Astrocyte (in vitro differentiated cells and primary cell): ENCODE results near the gene RPL28. TPM values are rescaled to one million over a fixed set of nuclear protein-coding genes. Genes with fewer than 3 reads are reported as not detected.

ENCODE experiments used
- DNase-seq: peaks from one replicate; pipeline ENCODE4 v3.0.0-alpha.2; 2010; ENCODE audit warnings: low read depth
- FAIRE-seq: peaks from 2 replicates; lab custom pipeline; 2011; peaks lifted over from hg19 to GRCh38; lab: Jason Lieb, UNC
- H2AFZ ChIP-seq: 2 replicates; pipeline ENCODE4 v1.6.0; 2012; ENCODE audit warnings: low read depth, low read length, inconsistent platforms
- H3K27ac ChIP-seq: 2 replicates; pipeline ENCODE4 v1.5.1; 2011; ENCODE audit warnings: low read depth, low read length, inconsistent platforms
- H3K27me3 ChIP-seq: 2 replicates; pipeline ENCODE4 v1.6.0; 2011; ENCODE audit warnings: low read length, inconsistent platforms; ENCODE audit not compliant: insufficient read depth
- H3K36me3 ChIP-seq: 2 replicates; pipeline ENCODE4 v1.5.1; 2011; ENCODE audit warnings: low read length, inconsistent platforms; ENCODE audit not compliant: insufficient read depth
- H3K4me1 ChIP-seq: 2 replicates; pipeline ENCODE4 v1.5.1; 2011; ENCODE audit warnings: low read length, inconsistent platforms; ENCODE audit not compliant: insufficient read depth
- H3K4me2 ChIP-seq: 2 replicates; pipeline ENCODE4 v1.6.0; 2012; ENCODE audit warnings: low read length, inconsistent platforms
- H3K4me3 ChIP-seq: 2 replicates; pipeline ENCODE4 v1.5.1; 2011; ENCODE audit warnings: low read depth, mild to moderate bottlenecking, low read length, inconsistent platforms; ENCODE audit not compliant: insufficient read depth
- H3K79me2 ChIP-seq: 2 replicates; pipeline ENCODE4 v1.6.0; 2012; ENCODE audit warnings: mild to moderate bottlenecking, low read length, inconsistent platforms; ENCODE audit not compliant: insufficient read depth
- H3K9ac ChIP-seq: 2 replicates; pipeline ENCODE4 v1.6.0; 2012; ENCODE audit warnings: mild to moderate bottlenecking, low read length, inconsistent platforms
- H3K9me3 ChIP-seq: 2 replicates; pipeline ENCODE4 v1.5.1; 2012; ENCODE audit warnings: low read depth, mild to moderate bottlenecking, low read length, inconsistent platforms; ENCODE audit not compliant: insufficient read depth
- H4K20me1 ChIP-seq: 2 replicates; pipeline ENCODE4 v1.6.0; 2012; ENCODE audit warnings: low read length, inconsistent platforms; ENCODE audit not compliant: insufficient read depth
- H3K27ac Mint-ChIP-seq: one replicate; pipeline ENCODE4 v1.8.0; 2021; ENCODE audit warnings: mild to moderate bottlenecking, mixed read lengths; ENCODE audit not compliant: unreplicated experiment
- H3K27me3 Mint-ChIP-seq: one replicate; pipeline ENCODE4 v1.8.0; 2021; ENCODE audit warnings: low read depth, mixed read lengths; ENCODE audit not compliant: unreplicated experiment
- H3K36me3 Mint-ChIP-seq: one replicate; pipeline ENCODE4 v1.8.0; 2021; ENCODE audit warnings: low read depth, mixed read lengths; ENCODE audit not compliant: unreplicated experiment
- H3K4me1 Mint-ChIP-seq: one replicate; pipeline ENCODE4 v1.8.0; 2021; ENCODE audit warnings: low read depth, mixed read lengths; ENCODE audit not compliant: unreplicated experiment
- H3K4me3 Mint-ChIP-seq: one replicate; pipeline ENCODE4 v1.8.0; 2021; ENCODE audit warnings: mild to moderate bottlenecking, moderate library complexity, mixed read lengths; ENCODE audit not compliant: unreplicated experiment
- H3K9me3 Mint-ChIP-seq: one replicate; pipeline ENCODE4 v1.8.0; 2021; ENCODE audit warnings: mild to moderate bottlenecking, mixed read lengths; ENCODE audit not compliant: unreplicated experiment
- CTCF ChIP-seq: IDR thresholded peaks from 2 replicates; pipeline ENCODE4 v1.5.1; 2011; ENCODE audit warnings: low read depth, mild to moderate bottlenecking, inconsistent platforms, low read length, moderate library complexity; ENCODE audit not compliant: insufficient read depth
- EZH2 ChIP-seq: IDR thresholded peaks from 2 replicates; pipeline ENCODE4 v1.6.1; 2012; ENCODE audit warnings: mild to moderate bottlenecking, low read length, inconsistent platforms; ENCODE audit not compliant: insufficient read depth
- total RNA-seq: library from RNA; stranded (reverse); gene quantifications from 2 replicates; pipeline ENCODE4 v1.2.1, GENCODE V29; 2021

The RPL28 gene
- total RNA-seq, 1 donor from 2014 or later = 2,072 TPM

GRCh38 chr19:55386493-55386971 lies 800 bp downstream of the RPL28 start:
- H3K27ac Mint-ChIP-seq = peak overlapping the region; percentile 98
- H3K4me1 ChIP-seq = peaks cover 52% of the 10 kb centered on the region
- H3K4me3 ChIP-seq = peak overlapping the region; percentile 95
- H3K36me3 ChIP-seq = peaks cover 30% of the 10 kb centered on the region
- peak overlapping the region; percentile 98 for H3K9ac ChIP-seq
- peak overlapping the region; percentile 97 for H3K4me2 ChIP-seq
- H3K4me1 Mint-ChIP-seq = peaks cover 33% of the 10 kb centered on the region
- H4K20me1 ChIP-seq = peaks cover 57% of the 10 kb centered on the region
- FAIRE-seq (no peak), DNase-seq (no peak)
- no peaks in the 10 kb centered on the region for H3K27me3 ChIP-seq
- TF ChIP-seq CTCF (no peak), EZH2 (no peak)
- peaks cover 28% of the 10 kb centered on the region for H3K36me3 Mint-ChIP-seq
- peak overlapping the region; percentile 93 for H3K27ac ChIP-seq
- H3K27me3 Mint-ChIP-seq = no peaks in the 10 kb centered on the region
- H3K4me3 Mint-ChIP-seq = peak overlapping the region; percentile 100
- H3K9me3 ChIP-seq = no peaks in the 10 kb centered on the region
- H3K79me2 ChIP-seq = peaks cover 50% of the 10 kb centered on the region
- peaks cover 2% of the 10 kb centered on the region for H3K9me3 Mint-ChIP-seq
- no peak overlapping the region for H2AFZ ChIP-seq

- peak overlapping the region; percentile 100 for H3K4me3 Mint-ChIP-seq
- H3K27ac ChIP-seq = no peak overlapping the region
- H3K9me3 ChIP-seq = no peaks in the 10 kb centered on the region
- peak overlapping the region; percentile 98 for H3K9ac ChIP-seq
- H3K9me3 Mint-ChIP-seq = no peaks in the 10 kb centered on the region
- H3K36me3 ChIP-seq = peaks cover 30% of the 10 kb centered on the region
- peaks cover 50% of the 10 kb centered on the region for H3K79me2 ChIP-seq
- TF ChIP-seq CTCF (no peak), EZH2 (no peak)
- H3K4me3 ChIP-seq = peak overlapping the region; percentile 95
- no peak overlapping the region for H3K27ac Mint-ChIP-seq
- H3K4me1 ChIP-seq = peaks cover 52% of the 10 kb centered on the region
- H3K4me1 Mint-ChIP-seq = peaks cover 40% of the 10 kb centered on the region
- no peaks in the 10 kb centered on the region for H3K27me3 Mint-ChIP-seq
- FAIRE-seq (no peak), DNase-seq (no peak)
- no peaks in the 10 kb centered on the region for H3K27me3 ChIP-seq
- H4K20me1 ChIP-seq = peaks cover 70% of the 10 kb centered on the region
- H3K4me2 ChIP-seq = peak overlapping the region; percentile 97
- no peak overlapping the region for H2AFZ ChIP-seq
- H3K36me3 Mint-ChIP-seq = peaks cover 24% of the 10 kb centered on the region
Observed at GRCh38 chr19:55387736-55388497, 2.2 kb downstream of the RPL28 start.
